ENCODE data around the gene OPN1SW.

OPN1SW gene

DNA sequence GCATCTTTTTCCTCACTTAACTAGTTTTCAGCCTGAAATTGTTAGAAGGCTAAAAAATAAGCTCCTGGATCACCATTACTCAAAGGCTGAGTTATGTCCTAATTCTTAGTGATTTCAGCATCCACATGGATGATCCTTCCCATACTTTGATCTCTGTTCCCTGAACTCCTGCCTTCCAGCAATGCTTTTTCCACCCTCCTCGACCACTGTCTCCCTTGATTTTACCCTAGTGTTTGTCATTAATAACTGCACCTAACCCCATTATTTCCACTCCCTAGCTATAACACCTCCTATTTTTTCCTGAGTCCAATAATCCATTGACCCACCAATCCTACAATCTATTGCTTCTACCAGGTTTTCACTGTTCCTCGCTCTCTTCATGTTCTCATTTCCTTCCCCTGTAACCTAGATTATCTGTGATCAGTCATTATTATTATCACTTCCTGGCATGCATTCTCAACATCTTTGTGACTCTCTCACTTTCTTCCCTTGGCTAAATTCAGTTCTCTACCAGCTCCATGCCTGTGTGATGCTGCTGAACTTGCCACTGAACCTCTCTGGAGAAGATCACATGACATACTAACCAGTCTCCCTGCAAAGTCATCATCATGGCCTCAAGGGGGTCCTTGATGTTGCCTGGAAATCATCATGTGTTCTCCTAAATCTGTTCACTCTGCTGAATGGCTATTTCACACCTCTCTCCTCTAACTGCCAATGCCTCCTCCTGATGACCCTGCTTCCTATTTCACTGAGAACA is 42.9 kb downstream of the OPN1SW start:
- DNase-seq = no peak

DNA sequence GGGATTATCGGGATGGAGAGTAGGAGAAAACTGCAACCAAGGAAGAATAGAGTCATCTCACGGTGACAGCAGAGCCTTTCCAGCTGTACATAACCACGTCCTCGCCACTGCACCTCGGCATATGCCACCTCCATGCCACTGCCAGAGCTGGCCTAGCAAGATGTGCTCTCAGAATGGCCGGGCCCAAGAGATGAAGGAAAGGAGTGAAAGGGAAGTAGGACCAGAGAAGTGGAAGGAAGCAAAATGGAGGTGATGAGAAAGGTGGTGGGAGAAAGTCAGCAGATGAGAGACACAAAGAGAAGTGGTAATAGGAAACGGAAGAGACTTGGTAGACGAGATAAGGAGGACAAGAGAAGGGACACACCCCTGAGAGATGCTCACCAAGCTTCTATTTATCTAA is 44.4 kb downstream of the OPN1SW start:
- no peak for DNase-seq

DNA sequence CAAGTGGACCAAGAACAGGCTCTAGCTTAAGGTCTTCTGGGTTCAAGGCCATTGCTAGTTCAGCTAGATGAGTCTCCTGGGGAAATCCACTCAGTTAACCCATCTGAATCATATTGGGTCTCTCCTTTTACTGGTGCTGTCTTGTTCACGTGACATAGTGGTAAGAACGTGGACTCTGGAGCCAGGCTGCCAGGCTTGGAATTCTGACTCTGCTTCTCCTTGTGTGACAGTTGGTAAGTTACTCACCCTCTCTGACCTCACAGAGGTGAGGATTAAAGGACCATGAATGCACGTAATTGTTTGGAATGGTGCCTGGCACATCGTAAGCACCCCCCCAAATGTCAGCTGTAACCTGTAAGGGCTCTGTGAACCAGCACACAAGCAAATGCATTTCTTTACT is 46.1 kb downstream of the OPN1SW start:
- no peak for DNase-seq

DNA sequence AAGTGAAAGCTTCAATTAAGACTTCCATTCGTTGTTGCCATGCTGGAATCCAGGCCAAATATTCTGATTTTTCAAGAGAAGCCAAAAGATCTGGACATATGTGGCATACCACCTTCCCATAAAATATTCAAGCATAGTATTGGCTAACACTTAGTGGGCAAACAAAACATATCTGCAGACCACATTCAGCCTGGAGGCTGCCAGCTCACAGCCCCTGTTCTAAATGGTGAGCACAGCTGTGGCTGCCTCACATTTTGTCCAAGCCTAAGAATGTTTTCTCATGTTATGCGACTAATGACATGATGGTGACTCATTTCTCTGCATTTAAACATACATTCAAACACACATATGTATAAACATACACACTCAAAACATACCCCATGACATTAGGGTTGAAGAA is 47.0 kb downstream of the OPN1SW start:
- no peak for DNase-seq

DNA sequence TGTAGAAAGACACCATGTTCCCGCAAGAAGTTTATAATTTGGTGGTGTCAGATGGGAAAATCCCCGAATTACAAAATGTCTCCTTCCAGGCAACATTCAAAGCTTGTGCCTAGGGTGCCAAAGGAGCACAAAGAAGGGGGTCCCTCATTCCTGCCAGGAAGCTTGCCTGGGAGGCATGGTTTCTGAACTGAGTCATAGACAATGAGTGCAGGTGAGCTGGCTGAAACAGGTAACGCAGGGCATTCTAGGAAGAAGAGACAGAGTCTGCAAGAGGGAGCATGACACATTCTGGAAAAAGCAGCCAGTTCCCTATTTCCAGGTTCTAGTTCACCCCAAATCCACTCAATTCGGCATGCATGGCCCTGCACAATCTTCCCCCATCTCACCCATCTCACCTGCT is 48.4 kb downstream of the OPN1SW start:
- DNase-seq = no peak

DNA sequence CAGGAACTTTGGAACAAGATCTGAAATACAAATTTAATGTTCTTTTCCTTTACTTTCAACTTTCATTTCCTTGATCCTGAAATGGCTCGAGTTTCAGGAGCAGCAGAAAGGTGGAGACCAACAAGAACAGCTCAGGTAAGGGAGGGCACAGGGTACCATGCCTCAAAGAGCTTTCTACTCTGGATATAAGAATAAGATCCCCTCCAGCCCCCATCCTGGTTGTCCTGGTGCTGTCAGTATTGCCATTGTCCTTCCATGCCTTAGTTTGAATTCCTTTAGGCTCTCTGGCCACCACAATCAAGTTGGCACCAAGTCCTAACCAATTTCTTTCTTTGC is 48.9 kb downstream of the OPN1SW start:
- no peak for DNase-seq

DNA sequence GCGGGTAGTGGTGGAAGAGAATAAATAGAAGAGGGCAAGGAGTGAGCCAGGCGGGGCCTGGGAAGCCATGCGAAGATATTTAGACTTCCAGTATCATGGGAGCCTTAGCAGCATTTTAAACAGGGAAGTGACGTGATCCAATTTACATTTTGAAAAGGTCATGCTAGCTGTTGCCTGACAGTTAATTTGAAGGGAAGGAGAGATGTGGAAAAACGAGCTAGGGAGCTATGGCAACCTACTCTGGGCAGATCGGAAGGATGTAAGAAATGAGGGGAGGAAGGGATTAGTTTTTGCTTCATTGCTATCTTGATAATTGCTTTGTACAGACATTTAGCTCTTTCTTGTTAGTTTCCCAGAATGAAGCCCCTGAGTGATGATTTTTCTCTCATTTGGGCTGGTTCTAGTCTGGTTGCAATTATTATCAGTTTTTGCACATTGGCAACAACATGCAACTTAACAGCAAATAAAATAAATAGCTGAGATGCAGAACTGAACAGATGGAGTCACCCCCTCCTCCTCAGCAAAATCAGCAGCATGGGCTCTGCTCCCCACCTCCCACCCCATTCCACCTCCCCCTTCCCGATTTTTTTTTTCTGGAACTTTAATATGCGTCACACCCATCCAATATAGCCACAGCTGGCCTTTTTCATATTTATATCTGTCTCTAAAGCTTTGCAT is 49.4 kb downstream of the OPN1SW start:
- DNase-seq = no peak

DNA sequence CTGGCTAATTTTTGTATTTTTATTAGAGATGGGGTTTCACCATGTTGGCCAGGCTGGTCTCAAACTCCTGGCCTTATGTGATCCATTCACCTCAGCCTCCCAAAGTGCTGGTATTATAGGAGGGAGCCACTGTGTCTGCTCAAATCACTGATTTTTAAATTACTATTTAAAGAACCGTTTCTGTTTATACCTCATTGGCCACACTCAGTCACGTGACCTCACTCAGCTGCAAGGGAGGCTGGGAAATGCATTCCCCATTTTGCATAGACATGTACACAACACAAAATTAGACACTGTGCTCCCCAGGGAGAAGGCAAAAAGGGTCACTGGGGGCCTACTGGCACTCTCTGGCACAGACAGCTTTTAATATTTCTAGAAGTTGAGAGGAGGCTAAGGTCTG is 50.1 kb downstream of the OPN1SW start:
- DNase-seq = no peak

DNA sequence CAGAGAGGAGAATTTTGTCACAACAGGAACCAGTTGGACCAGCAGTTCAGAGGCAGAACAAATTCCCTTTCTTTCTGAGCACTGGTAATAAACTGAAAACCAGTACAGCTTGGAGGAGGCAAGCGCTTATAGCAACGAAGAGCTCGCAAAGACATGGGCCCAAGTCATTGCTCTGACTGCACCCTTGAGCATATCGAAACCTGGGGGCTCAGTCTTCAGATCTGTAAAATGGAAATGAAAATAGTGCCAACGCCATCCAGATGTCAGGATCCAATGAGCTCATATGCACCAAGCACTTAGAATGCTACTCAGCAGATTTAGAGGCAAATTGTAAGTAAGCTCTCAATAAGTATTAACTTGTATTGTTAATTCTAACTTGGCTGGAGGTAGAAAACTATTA is 50.9 kb downstream of the OPN1SW start:
- no peak for DNase-seq

Data from right kidney (tissue), 1 donor.